ENCODE data around the gene PRKG1. TPM values are rescaled to one million over a fixed set of nuclear protein-coding genes. Genes with fewer than 3 reads are reported as not detected.

Gene PRKG1
- total RNA-seq, 1 donor from 2014 or later: 26.4 TPM

DNA sequence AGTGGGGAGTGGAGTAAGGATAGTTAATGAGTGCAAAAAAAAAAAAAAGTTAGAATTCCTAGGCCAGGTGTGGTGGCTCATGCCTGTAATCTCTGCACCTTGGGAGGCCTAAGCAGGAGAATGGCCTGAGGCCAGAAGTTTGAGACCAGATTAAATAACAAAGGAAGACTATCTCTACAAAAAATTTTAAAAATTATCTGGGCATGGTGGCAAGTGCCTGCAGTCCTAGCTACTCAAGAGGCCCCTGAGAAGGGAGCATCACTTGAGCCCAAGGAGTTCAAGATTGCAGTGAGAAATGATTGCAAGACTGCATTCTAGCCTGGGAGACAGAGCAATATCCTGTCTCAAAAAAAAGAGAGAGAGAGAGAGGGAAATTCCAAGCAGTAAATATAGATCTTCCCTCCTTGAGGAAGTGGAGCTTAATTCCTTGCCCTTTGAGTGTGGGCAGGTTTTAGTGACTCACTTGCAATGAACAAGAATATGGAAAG is 644.6 kb downstream of the PRKG1 start:
- H3K9me3 ChIP-seq (ENCODE audit: low read depth): no peaks in the 10 kb centered on the region
- H3K27ac ChIP-seq: no peak overlapping the region
- no peaks in the 10 kb centered on the region for H3K4me1 Mint-ChIP-seq
- peaks cover 6% of the 10 kb centered on the region for H3K4me1 ChIP-seq
- no peak for DNase-seq (ENCODE audit: low spot score)
- H3K4me3 Mint-ChIP-seq: no peak overlapping the region
- H3K79me2 ChIP-seq (ENCODE audit: low read depth): no peaks in the 10 kb centered on the region
- H3K27me3 Mint-ChIP-seq (ENCODE audit: insufficient read depth, low read depth): peaks cover 4% of the 10 kb centered on the region
- no peaks in the 10 kb centered on the region for H3K36me3 ChIP-seq
- H4K20me1 ChIP-seq (ENCODE audit: low read depth): no peaks in the 10 kb centered on the region
- no peak overlapping the region for H3K4me3 ChIP-seq
- no peaks in the 10 kb centered on the region for H3K36me3 Mint-ChIP-seq
- no peak overlapping the region for H3K9ac ChIP-seq
- TF ChIP-seq EZH2 (IDR thresholded peaks at IDR 0.05) (no peak), EZH2phosphoT487 (IDR thresholded peaks at IDR 0.05) (no peak), CTCF (IDR thresholded peaks at IDR 0.05) (no peak)
- no peak overlapping the region for H2AFZ ChIP-seq (replicated peaks)
- no peaks in the 10 kb centered on the region for H3F3A ChIP-seq (ENCODE audit: low read depth)
- H3K27ac Mint-ChIP-seq: no peak overlapping the region
- no peaks in the 10 kb centered on the region for H3K27me3 ChIP-seq
- no peak overlapping the region for H3K4me2 ChIP-seq
- H3K9me3 Mint-ChIP-seq: no peaks in the 10 kb centered on the region

DNA sequence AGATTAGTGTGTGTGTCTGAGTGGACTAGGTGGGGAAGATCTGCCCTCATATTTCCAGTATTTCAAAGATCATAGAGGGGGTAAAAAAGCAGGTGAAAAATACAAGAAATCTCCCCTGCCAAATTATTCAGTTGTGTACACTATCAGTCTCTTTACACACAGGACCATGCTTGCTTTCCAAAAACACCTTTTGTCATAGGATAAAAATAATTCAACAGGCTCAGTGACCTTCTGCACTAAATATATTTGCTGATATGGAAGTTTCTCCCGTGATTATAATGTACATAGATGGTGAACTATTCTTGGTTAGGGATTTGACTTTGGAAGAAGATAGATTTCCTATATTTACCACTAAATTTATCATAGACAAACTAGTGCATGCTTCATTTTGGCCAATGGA is 649.8 kb downstream of the PRKG1 start:
- H3K36me3 Mint-ChIP-seq: no peaks in the 10 kb centered on the region
- no peak overlapping the region for H3K4me3 ChIP-seq
- H2AFZ ChIP-seq (replicated peaks): no peak overlapping the region
- no peak for DNase-seq (ENCODE audit: low spot score)
- H3K27ac ChIP-seq: no peak overlapping the region
- no peaks in the 10 kb centered on the region for H3K4me1 ChIP-seq
- H3K27me3 ChIP-seq: no peaks in the 10 kb centered on the region
- no peak for TF ChIP-seq EZH2phosphoT487 (IDR thresholded peaks at IDR 0.05)
- TF ChIP-seq EZH2 (IDR thresholded peaks at IDR 0.05): no peak
- no peak for TF ChIP-seq CTCF (IDR thresholded peaks at IDR 0.05)
- no peaks in the 10 kb centered on the region for H3K4me1 Mint-ChIP-seq
- no peaks in the 10 kb centered on the region for H3K36me3 ChIP-seq
- no peak overlapping the region for H3K4me3 Mint-ChIP-seq
- no peak overlapping the region for H3K27ac Mint-ChIP-seq
- no peaks in the 10 kb centered on the region for H3F3A ChIP-seq (ENCODE audit: low read depth)
- H3K27me3 Mint-ChIP-seq (ENCODE audit: insufficient read depth, low read depth): peaks cover 6% of the 10 kb centered on the region
- H3K4me2 ChIP-seq: no peak overlapping the region
- no peaks in the 10 kb centered on the region for H4K20me1 ChIP-seq (ENCODE audit: low read depth)
- no peak overlapping the region for H3K9ac ChIP-seq
- no peaks in the 10 kb centered on the region for H3K9me3 ChIP-seq (ENCODE audit: low read depth)
- no peaks in the 10 kb centered on the region for H3K9me3 Mint-ChIP-seq
- H3K79me2 ChIP-seq (ENCODE audit: low read depth): no peaks in the 10 kb centered on the region

GRCh38 chr10:51729822-51730555 is 655.7 kb downstream of the PRKG1 start:
- peaks cover 5% of the 10 kb centered on the region for H3F3A ChIP-seq (ENCODE audit: low read depth)
- H3K4me3 Mint-ChIP-seq: no peak overlapping the region
- no peaks in the 10 kb centered on the region for H3K9me3 Mint-ChIP-seq
- peaks cover 2% of the 10 kb centered on the region for H3K27me3 Mint-ChIP-seq (ENCODE audit: insufficient read depth, low read depth)
- peaks cover 6% of the 10 kb centered on the region for H3K4me1 ChIP-seq
- no peaks in the 10 kb centered on the region for H3K27me3 ChIP-seq
- no peak overlapping the region for H3K9ac ChIP-seq
- H3K36me3 Mint-ChIP-seq: no peaks in the 10 kb centered on the region
- H3K27ac ChIP-seq: no peak overlapping the region
- no peak overlapping the region for H3K27ac Mint-ChIP-seq
- H4K20me1 ChIP-seq (ENCODE audit: low read depth): no peaks in the 10 kb centered on the region
- DNase-seq (ENCODE audit: low spot score): no peak
- no peak overlapping the region for H3K4me3 ChIP-seq
- peaks cover 5% of the 10 kb centered on the region for H3K4me1 Mint-ChIP-seq
- no peaks in the 10 kb centered on the region for H3K79me2 ChIP-seq (ENCODE audit: low read depth)
- no peak overlapping the region for H2AFZ ChIP-seq (replicated peaks)
- no peak overlapping the region for H3K4me2 ChIP-seq
- no peaks in the 10 kb centered on the region for H3K9me3 ChIP-seq (ENCODE audit: low read depth)
- no peak for TF ChIP-seq EZH2phosphoT487 (IDR thresholded peaks at IDR 0.05)
- TF ChIP-seq CTCF (IDR thresholded peaks at IDR 0.05): no peak
- TF ChIP-seq EZH2 (IDR thresholded peaks at IDR 0.05): no peak
- no peaks in the 10 kb centered on the region for H3K36me3 ChIP-seq
